Right lobe of liver (tissue), 6 donors: Measurements from ENCODE around the gene ELMOD1. TPM values are rescaled to one million over a fixed set of nuclear protein-coding genes. Genes with fewer than 3 reads are reported as not detected.

ENCODE experiments used
- ATAC-seq, 4 donors: fragments of 200-7000 bp; cut with Tn5 transposase; one replicate each; pipeline ENCODE4 v1.9.1; 2020; ENCODE audit warnings: mild to moderate bottlenecking in 4 of 4, moderate library complexity in 4 of 4
- DNase-seq, 3 donors: peaks; one replicate each; pipeline ENCODE4 v3.0.0-alpha.2; 2020
- H3K27ac ChIP-seq, 3 donors: fragments of 200-600 bp; one replicate each; pipeline ENCODE4 v1.8.0; 2022
- H3K27me3 ChIP-seq, 2 donors: fragments of 200-600 bp; one replicate each; pipeline ENCODE4 v1.8.0; 2022
- H3K36me3 ChIP-seq, 4 donors: fragments of 200-600 bp; sonication (generic) in 1 of 4; one replicate each; pipeline versions ENCODE4 v1.5.1 to v1.8.0; 2017 to 2022; ENCODE audit warnings: control low read depth in 1 of 4
- H3K4me1 ChIP-seq, 4 donors: fragments of 200-600 bp; sonication (generic) in 1 of 4; one replicate each; pipeline versions ENCODE4 v1.5.1 to v1.8.0; 2017 to 2022; ENCODE audit warnings: control low read depth in 1 of 4
- H3K4me3 ChIP-seq, 3 donors: fragments of 200-600 bp; one replicate each; pipeline ENCODE4 v1.8.0; 2022
- H3K9me3 ChIP-seq, 4 donors: fragments of 200-600 bp; sonication (generic) in 1 of 4; one replicate each; pipeline versions ENCODE4 v1.5.1 to v1.8.0; 2017 to 2022; ENCODE audit warnings: control low read depth in 1 of 4
- CTCF ChIP-seq, 4 donors: fragments of 200-600 bp in 3 of 4; fragments of 450-650 bp in 1 of 4; IDR thresholded peaks; one replicate each; pipeline versions ENCODE4 v1.5.1 to v1.8.0; 2016 to 2022; ENCODE audit warnings: antibody characterized with exemption in 4 of 4, mild to moderate bottlenecking in 2 of 4
- POLR2A ChIP-seq: fragments of 450-650 bp; IDR thresholded peaks from one replicate; pipeline ENCODE4 v1.6.1; 2017; ENCODE audit warnings: antibody characterized with exemption, mild to moderate bottlenecking
- WGBS: methylation state at CpG from one replicate; pipeline ENCODE4 v1.1.6; 2018; ENCODE audit warnings: low coverage, low lambda C conversion rate; ENCODE audit not compliant: insufficient coverage; ENCODE audit errors: missing lambda C conversion rate; 5-methylcytosine and 5-hydroxymethylcytosine counted together
- intact Hi-C, 2 donors: fragments of 100-400 bp; cut with DNase I; formaldehyde crosslinking; loops; one replicate each; pipeline versions ENCODE4 v1.11.2 to v1.14.1; 2022
- total RNA-seq, 6 experiments: library from RNA; depleted of rRNA in 2 of 6; stranded (reverse); fragments of >200 nt in 2 of 6; fragmentation: NEBNext Ultra II Directional in 3 of 6; extraction: Animal tissue kit (Norgen Biotek cat#: 25700) in 3 of 6; gene quantifications; one replicate each; pipeline versions ENCODE4 v1.1.0 to v1.2.4, GENCODE V29; 2016 to 2023
- donor health status: DM: no; HTN: yes; CAD: no.
- donor health status: DM: no; HTN: no; CAD: no.
- donor health status: DM: no; HTN: no; CAD: no.
- donor health status: DM: no; HTN: yes; CAD: no.
- donor health status: DM: no; HTN: yes; CAD: no.

The ELMOD1 gene
- total RNA-seq, 6 experiments from 2014 or later = 0.25 to 1.7 (median 0.42) TPM; not detected in 1

GRCh38 chr11:107598225-107599139, 7.5 kb downstream of the ELMOD1 start:
- Histone ChIP-seq H3K4me3 (no peak overlapping the region), H3K9me3 (no peaks in the 10 kb centered on the region), H3K4me1 (no peaks in the 10 kb centered on the region), H3K27me3 (no peaks in the 10 kb centered on the region), H3K36me3 (no peaks in the 10 kb centered on the region), H3K27ac (no peak overlapping the region)
- intact Hi-C loops = no loop called here
- TF ChIP-seq POLR2A (no peak), CTCF (IDR thresholded peaks at IDR 0.05) (peak; percentile 57 to 77 (median 70))
- peak; percentile 99 for ATAC-seq
- 40% methylated on average over 6 of the region's 6 CpGs for WGBS
- peak; percentile 48 to 72 (median 68) for DNase-seq

- no peaks in the 10 kb centered on the region for H3K9me3 ChIP-seq
- no peak overlapping the region for H3K27ac ChIP-seq
- intact Hi-C loops = no loop called here
- 92% methylated on average over 9 of the region's 9 CpGs for WGBS
- H3K36me3 ChIP-seq = no peaks in the 10 kb centered on the region
- ATAC-seq (no peak), DNase-seq (no peak)
- H3K4me3 ChIP-seq = no peak overlapping the region
- no peaks in the 10 kb centered on the region for H3K27me3 ChIP-seq
- TF ChIP-seq CTCF (IDR thresholded peaks at IDR 0.05) = no peak
- TF ChIP-seq POLR2A = no peak
- H3K4me1 ChIP-seq = peaks cover 0 to 18% (median 4%) of the 10 kb centered on the region in 4 donors
Measured at GRCh38 chr11:107605061-107606006, 14.4 kb downstream of the ELMOD1 start.

- H3K36me3 ChIP-seq = no peaks in the 10 kb centered on the region
- no peak for ATAC-seq
- H3K9me3 ChIP-seq = no peaks in the 10 kb centered on the region
- no peak overlapping the region for H3K4me3 ChIP-seq
- WGBS = 80% methylated on average over 3 of the region's 3 CpGs
- intact Hi-C loops = no loop called here
- TF ChIP-seq CTCF (IDR thresholded peaks at IDR 0.05) (no peak), POLR2A (no peak)
- H3K4me1 ChIP-seq = peaks cover 0 to 20% (median 4%) of the 10 kb centered on the region in 4 donors
- DNase-seq = no peak
- H3K27me3 ChIP-seq = no peaks in the 10 kb centered on the region
- no peak overlapping the region for H3K27ac ChIP-seq
Measured at GRCh38 chr11:107606141-107606540, 15.2 kb downstream of the ELMOD1 start.

GRCh38 chr11:107608809-107609208, 17.9 kb downstream of the ELMOD1 start:
- no peak for DNase-seq
- peaks cover 0 to 20% (median 4%) of the 10 kb centered on the region in 4 donors for H3K4me1 ChIP-seq
- H3K27ac ChIP-seq = peak overlapping the region in 1 of 3 donors; percentile 80
- WGBS = 50% methylated on average over 2 of the region's 2 CpGs
- H3K36me3 ChIP-seq = no peaks in the 10 kb centered on the region
- H3K4me3 ChIP-seq = no peak overlapping the region
- no peaks in the 10 kb centered on the region for H3K27me3 ChIP-seq
- intact Hi-C loops = no loop called here
- ATAC-seq = peak in 3 of 4 donors; percentile 51 to 74 (median 72)
- TF ChIP-seq CTCF (IDR thresholded peaks at IDR 0.05) (no peak), POLR2A (no peak)
- no peaks in the 10 kb centered on the region for H3K9me3 ChIP-seq
